Adrenal gland (tissue), 12 donors: Measurements from ENCODE around the gene COL5A1. TPM values are rescaled to one million over a fixed set of nuclear protein-coding genes. Genes with fewer than 3 reads are reported as not detected.

Experiments
- DNase-seq, 7 donors: peaks; one replicate each; pipeline ENCODE4 v3.0.0-alpha.2; 2019 to 2020
- H3K27ac ChIP-seq, 5 donors: fragments of 200-600 bp; sonication (generic) in 4 of 5; 1 replicate in 3 of 5; 2 replicates in 2 of 5; pipeline versions ENCODE4 v1.5.1 to v1.8.0; 2016 to 2020; ENCODE audit warnings: mild to moderate bottlenecking in 1 of 5
- H3K27me3 ChIP-seq: fragments of 200-600 bp; 2 replicates; pipeline ENCODE4 v1.8.0; 2021
- H3K36me3 ChIP-seq, 2 donors: fragments of 200-600 bp; replicated peaks in 1 of 2; 1 replicate in 1 of 2; 2 replicates in 1 of 2; pipeline versions ENCODE4 v1.5.1 to v1.8.0; 2018 to 2022
- H3K4me1 ChIP-seq, 2 donors: fragments of 200-600 bp; replicated peaks in 1 of 2; 1 replicate in 1 of 2; 2 replicates in 1 of 2; pipeline versions ENCODE4 v1.5.1 to v1.8.0; 2018 to 2021
- H3K4me3 ChIP-seq, 4 donors: fragments of 200-600 bp; sonication (generic) in 3 of 4; one replicate each; pipeline ENCODE4 v1.5.1; 2016 to 2018
- H3K9me3 ChIP-seq, 3 donors: fragments of 200-600 bp; sonication (generic) in 1 of 3; replicated peaks in 1 of 3; 1 replicate in 2 of 3; 2 replicates in 1 of 3; pipeline versions ENCODE4 v1.5.1 to v1.8.0; 2016 to 2021
- CTCF ChIP-seq, 6 experiments: fragments of 450-650 bp in 4 of 6; fragments of 200-600 bp in 2 of 6; sonication (generic) in 1 of 6; IDR thresholded peaks; 1 replicate in 5 of 6; 2 replicates in 1 of 6; pipeline versions ENCODE4 v1.5.1 to v1.8.0; 2016 to 2021; ENCODE audit warnings: antibody characterized with exemption in 6 of 6, mild to moderate bottlenecking in 2 of 6, moderate library complexity in 1 of 6
- POLR2A ChIP-seq, 2 donors: fragments of 450-650 bp; IDR thresholded peaks; one replicate each; pipeline ENCODE4 v1.6.1; 2017; ENCODE audit warnings: antibody characterized with exemption in 2 of 2, mild to moderate bottlenecking in 2 of 2, moderate library complexity in 1 of 2
- WGBS, 4 donors: extraction: QIAGEN DNeasy Blood & Tissue Kit in 2 of 4; methylation state at CpG; one replicate each; pipeline versions ENCODE4 v1.1.5 to v1.1.7; 2013 to 2017; 5-methylcytosine and 5-hydroxymethylcytosine counted together
- intact Hi-C, 2 donors: fragments of 100-400 bp; cut with DNase I; formaldehyde crosslinking; loops; one replicate each; pipeline versions ENCODE4 v1.14.1 to v1.15.0; 2022 to 2023
- polyA plus RNA-seq, 3 donors: library from polyadenylated mRNA; stranded (reverse); fragments of 200-250 nt in 2 of 3; fragments of 350-450 nt in 1 of 3; fragmentation: Illumina TruSeq in 1 of 3; extraction: RNeasy Lipid Tissue Mini Kit (QIAGEN cat#74804) in 1 of 3; gene quantifications; one replicate each; pipeline ENCODE4 v1.2.3, GENCODE V29; 2013 to 2014
- total RNA-seq, 9 donors: library from RNA; depleted of rRNA in 4 of 9; stranded (reverse); fragments of >200 nt in 4 of 9; fragments of 120-200 nt in 1 of 9; fragmentation: NEBNext Ultra II Directional in 1 of 9; extraction: Animal tissue kit (Norgen Biotek cat#: 25700) in 1 of 9; gene quantifications; one replicate each; pipeline versions ENCODE4 v1.1.0 to v1.2.4, GENCODE V29; 2013 to 2023
- donor health status: healthy with polysubstance abuse.
- donor health status: Bipolar disorder and iron deficiency.
- donor health status: DM: yes; HTN: yes; CAD: no.
- donor health status: DM: no; HTN: no; CAD: no.
- donor health status: DM: no; HTN: no; CAD: no.
- donor health status: DM: yes; HTN: yes; CAD: no.

COL5A1 gene
- total and polyA plus RNA-seq, 12 donors = 3.5 to 45.5 (median 29.3) TPM

GRCh38 chr9:134723491-134724190, 82.0 kb downstream of the COL5A1 start:
- Histone ChIP-seq H3K36me3 (no peaks in the 10 kb centered on the region), H3K27ac (no peak overlapping the region), H3K4me1 (no peaks in the 10 kb centered on the region), H3K4me3 (no peak overlapping the region), H3K9me3 (no peaks in the 10 kb centered on the region), H3K27me3 (no peaks in the 10 kb centered on the region)
- intact Hi-C loops = no loop called here
- whole genome bisulfite sequencing, 4 donors = 69 to 85% (median 79%) methylated on average over 6 to 13 of the region's 13 CpGs
- no peak for DNase-seq
- TF ChIP-seq POLR2A (IDR thresholded peaks at IDR 0.05) (no peak), CTCF (IDR thresholded peaks at IDR 0.05) (no peak)

- DNase-seq = no peak
- Histone ChIP-seq H3K36me3 (no peaks in the 10 kb centered on the region), H3K9me3 (no peaks in the 10 kb centered on the region), H3K27ac (no peak overlapping the region), H3K4me1 (no peaks in the 10 kb centered on the region), H3K4me3 (no peak overlapping the region), H3K27me3 (no peaks in the 10 kb centered on the region)
- TF ChIP-seq POLR2A (IDR thresholded peaks at IDR 0.05) = no peak
- no peak for TF ChIP-seq CTCF (IDR thresholded peaks at IDR 0.05)
- WGBS, 4 donors = 81 to 92% (median 88%) methylated on average over 4 to 25 of the region's 25 CpGs
- intact Hi-C loops = no loop called here
Measured at GRCh38 chr9:134724202-134724911, 82.8 kb downstream of the COL5A1 start.

DNA sequence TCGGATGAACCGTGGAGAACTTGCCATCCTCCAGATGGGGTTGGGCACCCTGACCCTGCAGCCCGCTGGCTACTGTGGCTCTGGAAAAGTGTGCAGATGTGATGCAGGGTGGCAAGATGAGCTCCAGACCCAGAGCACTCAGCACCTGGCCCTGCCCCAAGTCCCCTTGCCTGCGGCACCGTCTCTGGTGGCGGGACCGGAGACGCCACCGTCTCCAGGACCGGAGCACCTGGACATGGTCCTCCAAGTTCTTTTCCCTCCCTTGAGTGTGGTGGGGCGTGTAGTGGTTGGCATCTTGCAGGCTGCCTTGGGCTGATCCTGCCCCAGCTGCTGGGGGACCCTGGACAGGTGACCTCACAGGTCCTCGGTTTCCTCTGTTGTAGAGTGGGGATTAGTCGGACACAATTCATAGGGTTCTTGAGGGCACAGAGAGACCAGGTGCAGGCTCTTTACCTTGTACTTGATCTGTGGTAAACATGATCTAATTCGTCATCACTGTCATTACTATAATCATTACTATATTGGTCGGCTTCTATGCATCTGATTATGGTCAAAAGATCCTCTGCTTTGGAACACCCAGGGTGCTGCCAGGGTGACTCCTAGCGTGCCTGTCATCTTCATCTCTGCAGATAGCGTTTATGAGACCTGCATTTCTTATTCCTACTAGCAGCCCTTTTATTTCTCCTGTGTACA, 83.5 kb downstream of the COL5A1 start:
- no peak overlapping the region for H3K27ac ChIP-seq
- no peaks in the 10 kb centered on the region for H3K36me3 ChIP-seq
- TF ChIP-seq CTCF (IDR thresholded peaks at IDR 0.05) = no peak
- no peak for TF ChIP-seq POLR2A (IDR thresholded peaks at IDR 0.05)
- WGBS, 4 donors = 85 to 93% (median 89%) methylated on average over 11 to 17 of the region's 17 CpGs
- H3K27me3 ChIP-seq = no peaks in the 10 kb centered on the region
- no peaks in the 10 kb centered on the region for H3K4me1 ChIP-seq
- H3K9me3 ChIP-seq = no peaks in the 10 kb centered on the region
- DNase-seq = no peak
- H3K4me3 ChIP-seq = no peak overlapping the region
- intact Hi-C loops = no loop called here

- intact Hi-C loops = no loop called here
- H3K27ac ChIP-seq = no peak overlapping the region
- H3K9me3 ChIP-seq = no peaks in the 10 kb centered on the region
- H3K36me3 ChIP-seq = no peaks in the 10 kb centered on the region
- DNase-seq = no peak
- 70 to 77% (median 73%) methylated on average over 4 of the region's 4 CpGs for WGBS, 4 donors
- no peaks in the 10 kb centered on the region for H3K4me1 ChIP-seq
- H3K27me3 ChIP-seq = no peaks in the 10 kb centered on the region
- H3K4me3 ChIP-seq = no peak overlapping the region
- TF ChIP-seq CTCF (IDR thresholded peaks at IDR 0.05) = no peak
- no peak for TF ChIP-seq POLR2A (IDR thresholded peaks at IDR 0.05)
Measured at GRCh38 chr9:134725605-134725940, 84.0 kb downstream of the COL5A1 start.
